Measurements from ENCODE around the gene SEC16A. TPM values are rescaled to one million over a fixed set of nuclear protein-coding genes. Genes with fewer than 3 reads are reported as not detected.

Gene SEC16A
- total RNA-seq, 1 donor from 2014 or later, result 94.5 TPM

DNA sequence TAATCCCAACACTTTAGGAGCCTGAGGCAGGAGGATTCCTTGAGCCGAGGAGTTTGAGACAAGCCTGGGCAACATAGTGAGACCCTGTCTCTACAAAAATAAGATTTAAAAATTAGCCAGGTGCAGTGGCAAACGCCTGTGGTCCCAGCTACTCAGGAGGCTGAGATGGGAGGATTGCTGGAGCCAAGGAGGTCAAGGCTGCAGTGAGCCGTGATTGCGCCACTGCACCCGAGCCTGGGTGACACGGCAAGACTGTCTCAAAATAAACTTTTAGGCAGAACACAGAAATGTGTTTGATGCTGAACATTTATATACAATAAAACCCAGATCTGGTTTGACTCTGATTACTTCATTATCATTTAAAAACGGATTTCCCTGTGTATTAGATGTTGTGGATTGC, 77.4 kb downstream of the SEC16A start:
- no peak overlapping the region for H3K4me3 ChIP-seq (ENCODE audit: insufficient read depth, low read depth, low read length)
- H2AFZ ChIP-seq (ENCODE audit: low read depth, low read length), result no peak overlapping the region
- DNase-seq (ENCODE audit: low read depth) (no peak), FAIRE-seq (no peak)
- H3K4me2 ChIP-seq (ENCODE audit: low read length), result no peak overlapping the region
- H3K4me1 ChIP-seq (ENCODE audit: insufficient read depth, low read length), result peaks cover 11% of the 10 kb centered on the region
- H3K27me3 Mint-ChIP-seq (ENCODE audit: low read depth, unreplicated experiment), result no peaks in the 10 kb centered on the region
- peaks cover 32% of the 10 kb centered on the region for H3K79me2 ChIP-seq (ENCODE audit: insufficient read depth, low read length)
- H3K4me1 Mint-ChIP-seq (ENCODE audit: low read depth, unreplicated experiment), result peaks cover 16% of the 10 kb centered on the region
- H4K20me1 ChIP-seq (ENCODE audit: insufficient read depth, low read length), result peaks cover 29% of the 10 kb centered on the region
- no peak overlapping the region for H3K4me3 Mint-ChIP-seq (ENCODE audit: unreplicated experiment)
- H3K36me3 Mint-ChIP-seq (ENCODE audit: low read depth, unreplicated experiment), result peaks cover 6% of the 10 kb centered on the region
- H3K9me3 Mint-ChIP-seq (ENCODE audit: unreplicated experiment), result peaks cover 2% of the 10 kb centered on the region
- H3K36me3 ChIP-seq (ENCODE audit: insufficient read depth, low read length), result peaks cover 2% of the 10 kb centered on the region
- no peak overlapping the region for H3K9ac ChIP-seq (ENCODE audit: low read length)
- no peak overlapping the region for H3K27ac ChIP-seq (ENCODE audit: low read depth, low read length)
- TF ChIP-seq, protein P1, sequence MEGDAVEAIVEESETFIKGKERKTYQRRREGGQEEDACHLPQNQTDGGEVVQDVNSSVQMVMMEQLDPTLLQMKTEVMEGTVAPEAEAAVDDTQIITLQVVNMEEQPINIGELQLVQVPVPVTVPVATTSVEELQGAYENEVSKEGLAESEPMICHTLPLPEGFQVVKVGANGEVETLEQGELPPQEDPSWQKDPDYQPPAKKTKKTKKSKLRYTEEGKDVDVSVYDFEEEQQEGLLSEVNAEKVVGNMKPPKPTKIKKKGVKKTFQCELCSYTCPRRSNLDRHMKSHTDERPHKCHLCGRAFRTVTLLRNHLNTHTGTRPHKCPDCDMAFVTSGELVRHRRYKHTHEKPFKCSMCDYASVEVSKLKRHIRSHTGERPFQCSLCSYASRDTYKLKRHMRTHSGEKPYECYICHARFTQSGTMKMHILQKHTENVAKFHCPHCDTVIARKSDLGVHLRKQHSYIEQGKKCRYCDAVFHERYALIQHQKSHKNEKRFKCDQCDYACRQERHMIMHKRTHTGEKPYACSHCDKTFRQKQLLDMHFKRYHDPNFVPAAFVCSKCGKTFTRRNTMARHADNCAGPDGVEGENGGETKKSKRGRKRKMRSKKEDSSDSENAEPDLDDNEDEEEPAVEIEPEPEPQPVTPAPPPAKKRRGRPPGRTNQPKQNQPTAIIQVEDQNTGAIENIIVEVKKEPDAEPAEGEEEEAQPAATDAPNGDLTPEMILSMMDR (IDR thresholded peaks at IDR 0.05; ENCODE audit: insufficient read depth, low read depth, low read length), result no peak
- no peak for TF ChIP-seq EZH2 (IDR thresholded peaks at IDR 0.05; ENCODE audit: insufficient read depth, low read length)
- no peak overlapping the region for H3K27ac Mint-ChIP-seq (ENCODE audit: unreplicated experiment)
- H3K27me3 ChIP-seq (ENCODE audit: insufficient read depth, low read length), result no peaks in the 10 kb centered on the region
- H3K9me3 ChIP-seq (ENCODE audit: insufficient read depth, low read depth, low read length), result no peaks in the 10 kb centered on the region

DNA sequence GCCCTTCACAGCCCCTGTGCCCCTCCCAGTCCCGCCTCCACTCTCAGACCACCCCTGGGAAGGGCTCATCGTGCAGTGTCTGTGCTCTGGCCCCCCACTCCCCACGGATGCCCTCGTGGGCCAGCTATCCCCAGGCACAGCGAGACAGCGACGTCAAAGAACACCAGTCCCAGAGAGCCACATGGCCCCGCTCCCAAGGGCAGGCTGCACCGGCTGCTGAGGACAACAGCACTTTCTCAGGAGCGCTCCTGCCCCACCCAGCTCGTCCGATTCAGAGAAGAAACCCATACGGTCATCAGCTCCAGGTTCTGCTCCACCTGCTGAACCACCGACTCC, 78.1 kb downstream of the SEC16A start:
- no peaks in the 10 kb centered on the region for H3K9me3 ChIP-seq (ENCODE audit: insufficient read depth, low read depth, low read length)
- H3K27ac ChIP-seq (ENCODE audit: low read depth, low read length), result no peak overlapping the region
- no peak overlapping the region for H3K4me3 ChIP-seq (ENCODE audit: insufficient read depth, low read depth, low read length)
- H4K20me1 ChIP-seq (ENCODE audit: insufficient read depth, low read length), result peaks cover 29% of the 10 kb centered on the region
- no peak overlapping the region for H3K4me2 ChIP-seq (ENCODE audit: low read length)
- FAIRE-seq (no peak), DNase-seq (ENCODE audit: low read depth) (no peak)
- H3K27me3 ChIP-seq (ENCODE audit: insufficient read depth, low read length), result no peaks in the 10 kb centered on the region
- H3K79me2 ChIP-seq (ENCODE audit: insufficient read depth, low read length), result peaks cover 29% of the 10 kb centered on the region
- peaks cover 13% of the 10 kb centered on the region for H3K4me1 ChIP-seq (ENCODE audit: insufficient read depth, low read length)
- Mint-ChIP-seq H3K27me3 (ENCODE audit: low read depth, unreplicated experiment) (no peaks in the 10 kb centered on the region), H3K9me3 (ENCODE audit: unreplicated experiment) (peaks cover 2% of the 10 kb centered on the region), H3K27ac (ENCODE audit: unreplicated experiment) (no peak overlapping the region), H3K4me3 (ENCODE audit: unreplicated experiment) (no peak overlapping the region), H3K4me1 (ENCODE audit: low read depth, unreplicated experiment) (peaks cover 16% of the 10 kb centered on the region), H3K36me3 (ENCODE audit: low read depth, unreplicated experiment) (peaks cover 6% of the 10 kb centered on the region)
- no peak for TF ChIP-seq EZH2 (IDR thresholded peaks at IDR 0.05; ENCODE audit: insufficient read depth, low read length)
- TF ChIP-seq, protein P1 (IDR thresholded peaks at IDR 0.05; ENCODE audit: insufficient read depth, low read depth, low read length), result no peak
- peaks cover 2% of the 10 kb centered on the region for H3K36me3 ChIP-seq (ENCODE audit: insufficient read depth, low read length)
- H2AFZ ChIP-seq (ENCODE audit: low read depth, low read length), result no peak overlapping the region
- no peak overlapping the region for H3K9ac ChIP-seq (ENCODE audit: low read length)

DNA sequence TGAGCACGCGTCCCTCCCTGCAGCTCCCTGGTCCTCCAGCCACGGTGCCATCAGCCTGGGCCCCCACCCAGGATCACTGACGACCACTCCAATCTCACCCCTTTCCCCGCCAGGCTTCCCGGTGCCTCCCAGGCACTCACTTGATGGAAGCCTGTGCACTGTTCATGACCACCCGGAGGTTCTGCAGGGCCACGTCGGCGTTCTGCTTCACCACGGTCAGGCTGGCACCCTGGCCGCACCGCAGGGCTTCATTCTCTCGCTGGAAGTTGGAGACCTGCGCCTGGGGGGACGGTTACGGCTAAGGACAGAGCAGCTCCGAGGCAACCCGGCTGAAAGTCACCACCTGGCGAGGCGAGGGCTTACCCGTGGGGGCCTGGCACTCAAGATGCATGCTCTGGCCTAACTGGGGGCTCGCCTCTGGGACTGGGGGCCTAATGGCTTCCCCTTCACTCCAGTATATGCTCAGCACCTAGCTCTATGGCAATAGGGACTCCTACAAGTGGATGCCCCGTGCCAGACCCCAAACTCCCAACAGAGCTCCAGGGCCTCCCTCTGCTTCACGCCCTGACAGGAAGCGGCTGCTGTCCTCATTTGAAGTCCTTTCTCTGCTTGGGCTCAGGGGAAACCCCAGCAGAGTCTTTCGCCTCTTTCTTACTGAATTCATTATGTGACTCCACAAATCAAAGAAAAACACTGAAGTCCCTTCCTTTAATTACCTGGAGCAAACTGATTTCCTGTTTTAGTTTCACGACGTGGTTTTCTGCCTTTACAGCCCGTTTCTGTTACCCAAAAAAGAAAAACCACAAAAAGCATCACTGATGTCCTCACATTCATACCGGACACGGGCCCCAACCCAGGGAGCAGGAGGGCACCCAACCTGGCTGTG, 78.7 kb downstream of the SEC16A start:
- DNase-seq (ENCODE audit: low read depth) (no peak), FAIRE-seq (no peak)
- no peak overlapping the region for H3K27ac Mint-ChIP-seq (ENCODE audit: unreplicated experiment)
- H3K27me3 Mint-ChIP-seq (ENCODE audit: low read depth, unreplicated experiment), result no peaks in the 10 kb centered on the region
- H3K4me3 Mint-ChIP-seq (ENCODE audit: unreplicated experiment), result no peak overlapping the region
- Histone ChIP-seq H3K4me1 (ENCODE audit: insufficient read depth, low read length) (peaks cover 8% of the 10 kb centered on the region), H3K79me2 (ENCODE audit: insufficient read depth, low read length) (peaks cover 30% of the 10 kb centered on the region), H3K4me2 (ENCODE audit: low read length) (no peak overlapping the region), H4K20me1 (ENCODE audit: insufficient read depth, low read length) (peaks cover 27% of the 10 kb centered on the region), H3K4me3 (ENCODE audit: insufficient read depth, low read depth, low read length) (no peak overlapping the region), H3K27me3 (ENCODE audit: insufficient read depth, low read length) (no peaks in the 10 kb centered on the region), H2AFZ (ENCODE audit: low read depth, low read length) (no peak overlapping the region), H3K27ac (ENCODE audit: low read depth, low read length) (no peak overlapping the region), H3K36me3 (ENCODE audit: insufficient read depth, low read length) (peaks cover 2% of the 10 kb centered on the region), H3K9me3 (ENCODE audit: insufficient read depth, low read depth, low read length) (no peaks in the 10 kb centered on the region), H3K9ac (ENCODE audit: low read length) (no peak overlapping the region)
- no peaks in the 10 kb centered on the region for H3K9me3 Mint-ChIP-seq (ENCODE audit: unreplicated experiment)
- peaks cover 6% of the 10 kb centered on the region for H3K36me3 Mint-ChIP-seq (ENCODE audit: low read depth, unreplicated experiment)
- TF ChIP-seq EZH2 (IDR thresholded peaks at IDR 0.05; ENCODE audit: insufficient read depth, low read length), result no peak
- TF ChIP-seq, protein P1 (IDR thresholded peaks at IDR 0.05; ENCODE audit: insufficient read depth, low read depth, low read length), result no peak
- peaks cover 11% of the 10 kb centered on the region for H3K4me1 Mint-ChIP-seq (ENCODE audit: low read depth, unreplicated experiment)
